GM12865 (cell line): ENCODE results near the gene SLC16A5.
"Not testable (repeated sequence)": the region's sequence is repeated elsewhere in the genome, so short reads cannot be mapped to it uniquely, and the experiment has no call there.

Experiments used
- DNase-seq: peaks from one replicate; pipeline ENCODE4 v3.0.0; 2010; ENCODE audit warnings: low read depth
- H3K4me3 ChIP-seq: 2 replicates; pipeline ENCODE4 v1.5.1; 2011; ENCODE audit warnings: mild to moderate bottlenecking, low read depth, low read length, control low read depth
- CTCF ChIP-seq: IDR thresholded peaks from 2 replicates; pipeline ENCODE4 v1.5.1; 2011; ENCODE audit warnings: low read length, control low read depth, low read depth, inconsistent platforms; ENCODE audit not compliant: insufficient read depth; ENCODE audit errors: missing control alignments

Gene SLC16A5

GRCh38 chr17:75087558-75088453, at the start of gene SLC16A5:
TSS of gene SLC16A5 (plus strand) at chr17:75087954. CDS start at chr17:75093637, 5,683 bp downstream.
- TF ChIP-seq CTCF = no peak
- H3K4me3 ChIP-seq = peak within 1 kb of the TSS; percentile 49
- DNase-seq = peak; percentile 35

DNA sequence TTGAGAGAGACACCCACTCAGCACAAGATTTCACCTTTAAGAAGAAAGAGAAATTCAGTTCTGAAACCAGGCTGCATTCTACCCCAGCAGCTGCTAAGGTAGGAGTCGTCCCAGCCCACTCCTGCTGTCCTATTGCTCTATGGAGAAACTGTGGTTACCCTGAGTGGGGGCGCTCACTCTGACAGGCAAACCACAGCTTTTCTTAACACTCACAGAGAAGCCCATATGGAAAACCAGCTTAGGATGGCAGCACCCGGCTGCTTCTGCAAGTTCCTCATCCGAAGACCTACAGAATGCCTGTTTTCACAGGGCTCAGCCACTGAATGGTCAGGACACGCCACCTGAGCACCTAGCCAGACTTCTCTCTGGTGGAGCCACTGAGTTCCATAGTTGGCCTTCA, 48.5 kb upstream of the SLC16A5 start:
- no peak for TF ChIP-seq CTCF
- DNase-seq = no peak
- H3K4me3 ChIP-seq = no peak overlapping the region

DNA sequence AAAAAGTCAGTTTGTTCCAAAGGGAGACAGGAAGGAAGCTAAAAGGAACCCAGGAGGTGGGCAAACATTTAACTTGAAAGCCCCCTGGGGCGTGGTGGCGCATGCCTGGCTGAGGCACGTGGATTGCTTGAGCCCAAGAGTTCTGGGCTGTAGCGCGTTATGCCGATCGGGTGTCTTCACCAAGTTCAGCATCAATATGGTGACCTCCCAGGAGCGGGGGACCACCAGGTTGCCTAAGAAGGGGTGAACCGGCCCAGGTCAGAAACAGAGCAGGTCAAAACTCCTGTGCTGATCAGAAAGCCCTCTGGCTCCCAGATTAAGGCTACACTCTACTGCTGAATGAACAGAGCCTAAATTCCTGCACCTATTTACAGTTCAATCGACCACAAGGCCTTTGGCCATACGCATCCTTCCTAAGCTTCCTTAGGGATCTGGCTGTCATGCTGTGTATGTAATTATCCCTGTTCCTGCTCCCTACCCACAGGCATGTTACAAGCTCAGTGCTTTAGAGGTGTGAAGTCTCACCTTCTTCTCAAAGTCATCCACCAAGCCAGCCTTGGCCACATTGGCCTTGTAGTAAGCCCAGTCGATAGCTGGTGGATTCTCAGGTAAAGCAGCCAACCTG, 46.0 kb upstream of the SLC16A5 start:
- no peak for TF ChIP-seq CTCF
- DNase-seq = no peak
- H3K4me3 ChIP-seq = no peak overlapping the region

DNA sequence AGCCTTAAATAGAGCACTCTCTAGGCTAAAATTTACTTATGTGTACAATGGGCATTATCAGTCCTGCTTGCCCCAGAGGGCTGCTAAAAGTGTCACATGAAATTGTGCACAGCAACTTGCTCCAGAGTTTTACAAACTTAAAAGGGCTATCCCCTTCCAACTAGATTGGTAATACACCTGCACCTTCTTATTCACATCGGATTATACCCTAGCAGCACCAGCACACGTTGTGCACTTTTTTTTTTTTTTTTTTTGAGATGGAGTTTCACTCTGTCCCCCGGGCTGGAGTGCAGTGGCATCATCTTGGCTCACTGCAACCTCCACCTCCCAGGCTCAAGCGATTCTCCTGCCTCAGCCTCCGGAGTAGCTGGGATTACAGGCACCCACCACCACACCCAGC, 44.0 kb upstream of the SLC16A5 start:
- DNase-seq, H3K4me3 ChIP-seq: not testable (repeated sequence)

- no peak for TF ChIP-seq CTCF
- no peak overlapping the region for H3K4me3 ChIP-seq
- no peak for DNase-seq
These were observed 43.0 kb upstream of the SLC16A5 start for GRCh38 chr17:75044716-75045115.

DNA sequence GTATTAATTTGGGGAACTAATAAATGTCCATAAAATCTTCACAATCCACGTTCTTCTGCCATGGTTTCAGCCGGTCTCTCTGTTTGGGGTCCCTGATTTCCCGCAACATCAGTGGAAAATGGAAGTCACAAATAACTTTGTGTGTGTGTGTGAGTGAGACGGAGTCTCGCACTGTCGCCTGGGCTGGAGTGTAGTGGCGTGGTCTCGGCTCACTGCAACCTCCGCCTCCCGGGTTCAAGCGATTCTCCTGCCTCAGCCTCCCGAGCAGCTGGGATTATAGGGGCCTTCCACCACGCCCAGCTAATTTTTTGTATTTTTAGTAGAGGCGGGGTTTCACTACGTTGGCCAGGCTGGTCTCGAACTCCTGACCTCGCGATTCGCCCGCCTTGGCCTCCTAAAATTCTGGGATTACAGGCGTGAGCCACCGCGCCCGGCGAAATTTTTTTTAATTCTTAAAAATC, 41.8 kb upstream of the SLC16A5 start:
- peak overlapping the region; percentile 89 for H3K4me3 ChIP-seq
- DNase-seq = not testable (repeated sequence)

- no peak for TF ChIP-seq CTCF
- peak within 1 kb of the TSS; percentile 90 for H3K4me3 ChIP-seq
- DNase-seq = peak; percentile 97
These were observed 41.1 kb upstream of the SLC16A5 start, which contains the start of the genes ATP5PD and KCTD2 for GRCh38 chr17:75046407-75047289. TSS of gene ATP5PD (minus strand) at chr17:75046969. CDS start at chr17:75042650, 4,319 bp downstream. TSS of gene KCTD2 (plus strand) at chr17:75047225. CDS start at chr17:75047251, 26 bp downstream.
